ENCODE measurements around the gene MLYCD.

MLYCD gene

DNA sequence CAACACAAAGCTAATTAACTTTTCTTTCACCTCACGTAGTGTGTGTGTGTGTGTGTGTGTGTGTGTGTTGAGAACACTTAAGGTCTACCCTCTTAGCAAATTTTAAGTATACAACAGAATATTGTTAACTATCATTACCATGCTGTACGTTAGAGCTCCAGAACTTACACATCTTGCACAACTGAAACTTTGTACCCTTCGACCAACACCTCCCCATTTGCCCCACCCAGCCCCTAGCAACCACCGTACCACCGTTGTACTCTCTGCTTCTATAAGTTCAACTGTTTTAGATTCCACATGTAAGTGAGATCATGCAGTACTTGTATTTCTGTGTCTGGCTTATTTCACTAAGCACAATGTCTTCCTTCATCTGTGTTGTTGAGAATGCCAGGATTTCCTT is 28.1 kb upstream of the MLYCD start:
- H3K36me3 ChIP-seq: no peaks in the 10 kb centered on the region
- no peaks in the 10 kb centered on the region for H3K9me3 ChIP-seq
- peaks cover under 1% of the 10 kb centered on the region for H3K27me3 ChIP-seq
- H3K4me3 ChIP-seq (ENCODE audit: low read depth in 1 of 2, low read length in 1 of 2): no peak overlapping the region
- TF ChIP-seq, protein P1, sequence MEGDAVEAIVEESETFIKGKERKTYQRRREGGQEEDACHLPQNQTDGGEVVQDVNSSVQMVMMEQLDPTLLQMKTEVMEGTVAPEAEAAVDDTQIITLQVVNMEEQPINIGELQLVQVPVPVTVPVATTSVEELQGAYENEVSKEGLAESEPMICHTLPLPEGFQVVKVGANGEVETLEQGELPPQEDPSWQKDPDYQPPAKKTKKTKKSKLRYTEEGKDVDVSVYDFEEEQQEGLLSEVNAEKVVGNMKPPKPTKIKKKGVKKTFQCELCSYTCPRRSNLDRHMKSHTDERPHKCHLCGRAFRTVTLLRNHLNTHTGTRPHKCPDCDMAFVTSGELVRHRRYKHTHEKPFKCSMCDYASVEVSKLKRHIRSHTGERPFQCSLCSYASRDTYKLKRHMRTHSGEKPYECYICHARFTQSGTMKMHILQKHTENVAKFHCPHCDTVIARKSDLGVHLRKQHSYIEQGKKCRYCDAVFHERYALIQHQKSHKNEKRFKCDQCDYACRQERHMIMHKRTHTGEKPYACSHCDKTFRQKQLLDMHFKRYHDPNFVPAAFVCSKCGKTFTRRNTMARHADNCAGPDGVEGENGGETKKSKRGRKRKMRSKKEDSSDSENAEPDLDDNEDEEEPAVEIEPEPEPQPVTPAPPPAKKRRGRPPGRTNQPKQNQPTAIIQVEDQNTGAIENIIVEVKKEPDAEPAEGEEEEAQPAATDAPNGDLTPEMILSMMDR (IDR thresholded peaks at IDR 0.05): no peak
- H3K4me1 ChIP-seq (ENCODE audit: control insufficient read depth in 1 of 2, insufficient read depth in 1 of 2, low read depth in 1 of 2, low read length in 1 of 2): no peaks in the 10 kb centered on the region
- H3K27ac ChIP-seq: no peak overlapping the region

DNA sequence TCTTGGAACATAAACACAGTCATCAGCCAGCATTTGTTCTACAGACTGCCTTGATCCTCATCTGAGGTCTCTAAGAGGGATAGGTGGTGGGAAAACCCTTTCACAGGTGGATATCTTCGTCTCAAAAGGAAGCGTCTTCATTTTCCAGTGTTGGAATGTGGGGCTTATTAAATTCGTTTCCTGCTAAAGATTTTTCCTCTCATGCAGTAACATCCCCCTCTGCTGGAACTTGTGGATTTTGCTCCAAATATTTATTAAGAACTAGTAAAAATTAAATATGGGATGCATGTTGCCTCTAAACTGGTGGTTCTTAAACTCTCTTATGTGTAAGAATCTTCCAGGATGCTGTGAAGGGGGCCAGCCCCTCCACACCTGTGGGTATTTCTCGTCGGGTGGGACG is 20.1 kb upstream of the MLYCD start:
- no peak overlapping the region for H3K4me3 ChIP-seq (ENCODE audit: low read depth in 1 of 2, low read length in 1 of 2)
- TF ChIP-seq, protein P1 (IDR thresholded peaks at IDR 0.05): no peak
- H3K27me3 ChIP-seq: peaks cover 6% of the 10 kb centered on the region
- no peaks in the 10 kb centered on the region for H3K36me3 ChIP-seq
- no peaks in the 10 kb centered on the region for H3K4me1 ChIP-seq (ENCODE audit: control insufficient read depth in 1 of 2, insufficient read depth in 1 of 2, low read depth in 1 of 2, low read length in 1 of 2)
- H3K9me3 ChIP-seq: no peaks in the 10 kb centered on the region
- H3K27ac ChIP-seq: no peak overlapping the region

DNA sequence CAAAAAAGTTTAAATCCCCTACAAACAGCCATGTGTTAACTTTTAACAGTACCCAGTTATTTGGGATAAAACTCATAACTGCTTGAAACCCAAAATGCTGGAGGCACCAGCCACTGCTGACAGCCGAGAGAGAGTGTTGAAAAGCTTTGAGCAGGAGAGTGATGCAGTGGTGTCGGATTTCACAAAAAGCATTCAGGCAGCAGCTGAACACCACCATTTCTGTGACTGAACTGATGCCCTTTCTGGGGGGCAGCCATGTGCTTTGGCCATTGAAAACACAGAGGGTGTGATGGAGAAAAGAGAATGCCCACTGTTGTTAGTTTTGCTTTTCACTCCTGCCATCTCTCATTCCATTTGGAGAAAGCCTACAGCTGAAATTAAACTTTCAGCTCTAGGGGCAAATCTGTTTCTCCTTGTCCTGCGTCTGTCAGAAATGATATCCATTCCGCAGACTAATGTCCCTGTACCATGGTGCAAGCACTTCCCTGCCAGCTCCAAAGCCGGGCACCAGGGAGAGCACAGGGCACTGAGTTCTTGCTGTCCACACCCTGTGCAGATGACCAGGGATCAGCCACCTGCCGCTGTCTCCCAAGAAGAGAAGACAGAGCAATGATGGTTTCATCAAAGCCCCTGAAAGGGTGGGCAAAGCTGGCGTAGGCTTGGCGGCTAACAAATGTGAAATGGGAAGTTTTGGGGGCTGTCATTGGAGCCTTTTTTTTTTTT is 16.6 kb upstream of the MLYCD start:
- TF ChIP-seq, protein P1 (IDR thresholded peaks at IDR 0.05): no peak
- Histone ChIP-seq H3K27ac (no peak overlapping the region), H3K4me3 (ENCODE audit: low read depth in 1 of 2, low read length in 1 of 2) (no peak overlapping the region), H3K4me1 (ENCODE audit: control insufficient read depth in 1 of 2, insufficient read depth in 1 of 2, low read depth in 1 of 2, low read length in 1 of 2) (no peaks in the 10 kb centered on the region), H3K9me3 (no peaks in the 10 kb centered on the region), H3K27me3 (no peaks in the 10 kb centered on the region), H3K36me3 (no peaks in the 10 kb centered on the region)

DNA sequence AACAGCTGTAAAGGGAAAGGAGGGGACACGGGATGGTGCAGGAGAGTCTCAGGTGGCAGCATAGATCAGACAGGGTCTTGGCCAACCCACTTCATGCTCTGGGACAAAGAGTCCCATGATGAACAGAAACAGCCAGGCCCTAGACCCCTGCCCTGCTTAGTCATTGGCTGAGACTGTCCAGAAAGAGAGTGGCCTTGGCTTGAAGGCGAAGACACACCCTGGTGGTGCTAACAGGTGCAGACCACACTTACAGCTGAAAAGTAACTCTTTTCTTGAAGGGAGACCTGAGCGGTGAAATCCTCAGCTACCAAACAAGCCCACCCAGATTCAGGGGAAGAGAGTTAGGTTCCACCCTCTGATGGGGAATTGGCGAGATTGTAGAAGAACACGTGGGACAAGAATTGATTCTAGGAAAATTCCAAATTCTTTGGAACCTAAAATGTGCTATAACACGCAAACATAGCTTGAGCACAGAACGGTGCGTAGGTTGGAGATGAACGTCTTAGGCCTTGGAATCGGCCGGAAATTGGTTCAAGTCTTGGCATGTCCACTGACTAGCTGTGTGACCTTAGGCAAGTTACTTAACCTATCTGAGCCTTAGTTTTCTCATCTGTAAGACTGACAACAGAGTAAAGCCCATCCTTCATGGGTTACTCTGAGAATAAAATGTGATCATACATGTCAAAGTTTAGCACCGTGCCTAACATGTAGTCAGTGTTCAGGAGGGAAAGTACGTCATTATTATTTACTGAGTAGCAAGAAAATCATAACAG is 12.5 kb upstream of the MLYCD start:
- Histone ChIP-seq H3K4me3 (ENCODE audit: low read depth in 1 of 2, low read length in 1 of 2) (no peak overlapping the region), H3K4me1 (ENCODE audit: control insufficient read depth in 1 of 2, insufficient read depth in 1 of 2, low read depth in 1 of 2, low read length in 1 of 2) (no peaks in the 10 kb centered on the region), H3K36me3 (no peaks in the 10 kb centered on the region), H3K27me3 (peaks cover 8% of the 10 kb centered on the region), H3K9me3 (no peaks in the 10 kb centered on the region), H3K27ac (no peak overlapping the region)
- TF ChIP-seq, protein P1 (IDR thresholded peaks at IDR 0.05): no peak

DNA sequence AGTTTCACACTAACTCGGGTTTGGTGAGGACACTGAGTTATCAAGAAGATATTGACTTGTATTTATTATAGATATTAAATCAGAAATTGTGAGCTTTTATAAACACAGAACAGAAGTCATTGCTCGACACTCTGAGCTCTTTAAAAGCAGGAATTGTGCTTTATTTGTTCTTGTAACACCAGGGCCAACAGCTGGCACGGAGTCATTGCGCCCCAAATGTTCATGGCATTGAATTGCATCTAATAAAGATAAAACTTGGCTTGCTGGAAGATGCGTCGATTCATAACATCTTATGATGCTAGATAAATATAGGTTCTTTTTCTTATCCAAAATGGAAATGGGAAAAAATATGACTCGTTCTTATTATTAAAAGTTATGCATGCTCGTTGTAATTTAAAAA is 11.8 kb upstream of the MLYCD start:
- no peaks in the 10 kb centered on the region for H3K9me3 ChIP-seq
- no peak overlapping the region for H3K4me3 ChIP-seq (ENCODE audit: low read depth in 1 of 2, low read length in 1 of 2)
- no peaks in the 10 kb centered on the region for H3K4me1 ChIP-seq (ENCODE audit: control insufficient read depth in 1 of 2, insufficient read depth in 1 of 2, low read depth in 1 of 2, low read length in 1 of 2)
- H3K27ac ChIP-seq: no peak overlapping the region
- TF ChIP-seq, protein P1 (IDR thresholded peaks at IDR 0.05): no peak
- H3K36me3 ChIP-seq: no peaks in the 10 kb centered on the region
- H3K27me3 ChIP-seq: peaks cover 8% of the 10 kb centered on the region
